GM19023 (cell line): ENCODE data around the gene GALNT2.

ENCODE experiments used
- ATAC-seq: cut with Tn5 transposase; IDR thresholded peaks from one replicate; pipeline ENCODE4 v1.9.1; 2021; ENCODE audit warnings: mild to moderate bottlenecking, moderate library complexity; ENCODE audit not compliant: unreplicated experiment

Gene GALNT2

DNA sequence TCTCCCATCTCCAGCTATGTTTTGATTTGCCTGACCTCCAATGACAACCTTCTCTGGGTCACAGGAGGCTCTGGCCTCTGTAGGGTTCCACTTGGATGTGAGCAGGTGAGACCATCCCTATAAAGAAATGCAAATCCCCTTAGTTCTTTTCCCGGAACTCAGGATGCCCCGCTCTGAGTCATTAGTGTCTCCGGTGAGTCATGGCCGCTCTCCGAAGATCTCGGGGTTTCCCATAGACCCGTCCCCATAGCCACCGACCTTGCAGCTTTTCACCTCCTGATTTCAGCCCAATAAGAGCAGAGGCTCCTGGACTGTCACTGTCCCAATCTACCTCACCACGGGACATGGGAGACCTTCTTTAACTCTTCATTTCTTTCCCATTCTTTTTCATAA, 260.9 kb downstream of the GALNT2 start:
- ATAC-seq = no peak

DNA sequence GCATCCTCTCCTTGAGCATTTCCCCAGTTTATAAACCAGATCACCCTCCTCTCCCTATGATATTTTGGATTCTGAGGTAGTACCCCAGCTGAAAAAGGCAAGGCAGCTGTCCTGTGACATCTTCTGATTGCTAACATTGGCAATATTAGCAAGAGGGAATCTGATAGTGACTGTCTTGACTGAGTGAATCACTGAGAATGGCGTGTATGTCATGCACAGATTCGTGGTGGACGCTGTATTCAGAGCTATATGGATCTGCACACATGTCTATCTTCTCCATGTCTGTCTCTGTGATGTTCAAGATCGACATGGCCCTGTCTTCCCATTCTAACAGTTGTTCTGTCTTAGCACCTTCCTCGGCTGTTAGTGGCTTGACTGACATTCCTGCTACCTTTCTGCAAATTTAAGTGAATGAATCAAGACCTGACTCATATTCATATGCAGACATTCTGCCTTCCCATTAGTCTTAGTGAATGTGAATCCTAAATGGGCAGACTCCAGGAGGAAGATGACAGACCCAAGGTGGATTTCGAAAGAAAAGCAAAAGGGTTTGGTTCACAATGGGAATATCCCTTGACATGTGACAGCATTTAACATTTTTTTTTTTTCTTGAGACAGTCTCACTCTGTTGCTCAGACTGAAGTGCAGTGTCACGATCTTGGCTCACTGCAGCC, 261.4 kb downstream of the GALNT2 start:
- no peak for ATAC-seq

DNA sequence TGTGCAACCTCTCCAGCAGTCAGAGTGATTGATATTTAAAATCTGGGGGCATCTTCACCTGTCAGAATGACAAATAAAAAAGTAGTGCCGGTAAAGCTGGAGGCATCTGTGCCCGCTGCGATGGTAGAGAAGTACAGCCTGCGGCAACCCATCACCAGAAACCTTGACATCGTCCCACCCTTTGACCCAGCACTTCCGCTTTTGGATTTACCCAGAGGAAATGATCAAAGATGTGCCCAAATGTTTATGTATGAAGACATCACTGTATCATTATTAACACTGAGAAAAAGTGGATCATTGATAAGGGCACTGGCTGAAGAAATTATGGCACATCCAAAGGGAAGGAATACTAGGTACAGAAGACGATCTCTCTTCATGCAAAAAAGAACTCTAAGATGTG, 263.1 kb downstream of the GALNT2 start:
- no peak for ATAC-seq
